GM23248 (cell line): Measurements from ENCODE around the gene MTRR. TPM values are rescaled to one million over a fixed set of nuclear protein-coding genes. Genes with fewer than 3 reads are reported as not detected.
A peak's percentile ranks its signal among the peaks of the same experiment; 100 is the strongest.

ENCODE experiments used
- DNase-seq: peaks from one replicate; pipeline ENCODE4 v3.0.0-alpha.2; 2015
- H2AFZ ChIP-seq: fragments of 200-600 bp; sonication (generic); 2 replicates; pipeline ENCODE4 v1.6.1; 2016; ENCODE audit warnings: antibody characterized with exemption
- H3F3A ChIP-seq: fragments of 200-600 bp; sonication (generic); 2 replicates; pipeline ENCODE4 v1.6.1; 2016; ENCODE audit warnings: mild to moderate bottlenecking, antibody characterized with exemption, mixed run types; ENCODE audit not compliant: insufficient read depth
- H3K27ac ChIP-seq: fragments of 200-600 bp; sonication (generic); 2 replicates; pipeline ENCODE4 v1.5.1; 2016; ENCODE audit warnings: mild to moderate bottlenecking
- H3K27me3 ChIP-seq: fragments of 200-600 bp; sonication (generic); replicated peaks from 2 replicates; pipeline ENCODE4 v1.6.1; 2016; ENCODE audit warnings: mild to moderate bottlenecking; ENCODE audit not compliant: insufficient read depth
- H3K36me3 ChIP-seq: fragments of 200-600 bp; sonication (generic); 2 replicates; pipeline ENCODE4 v1.6.1; 2016; ENCODE audit warnings: low read depth, mild to moderate bottlenecking
- H3K4me1 ChIP-seq: fragments of 200-600 bp; sonication (generic); 2 replicates; pipeline ENCODE4 v1.6.1; 2016; ENCODE audit warnings: mild to moderate bottlenecking; ENCODE audit not compliant: insufficient read depth
- H3K4me2 ChIP-seq: fragments of 200-600 bp; sonication (generic); one replicate; pipeline ENCODE4 v1.6.1; 2016; ENCODE audit warnings: mild to moderate bottlenecking; ENCODE audit not compliant: unreplicated experiment
- H3K4me3 ChIP-seq: fragments of 200-600 bp; sonication (generic); 2 replicates; pipeline ENCODE4 v1.5.1; 2016; ENCODE audit warnings: mild to moderate bottlenecking
- H3K79me2 ChIP-seq: fragments of 200-600 bp; sonication (generic); 2 replicates; pipeline ENCODE4 v1.6.1; 2016; ENCODE audit warnings: mild to moderate bottlenecking; ENCODE audit not compliant: insufficient read depth
- H3K9ac ChIP-seq: fragments of 200-600 bp; sonication (generic); 2 replicates; pipeline ENCODE4 v1.6.1; 2016; ENCODE audit warnings: mild to moderate bottlenecking
- H3K9me2 ChIP-seq: fragments of 200-600 bp; sonication (generic); 2 replicates; pipeline ENCODE4 v1.6.1; 2016; ENCODE audit warnings: mixed run types, mild to moderate bottlenecking, moderate library complexity; ENCODE audit not compliant: insufficient read depth
- H3K9me3 ChIP-seq: fragments of 200-600 bp; sonication (generic); one replicate; pipeline ENCODE4 v1.6.1; 2017; ENCODE audit warnings: low read depth
- H4K20me1 ChIP-seq: fragments of 200-600 bp; sonication (generic); 2 replicates; pipeline ENCODE4 v1.6.0; 2016; ENCODE audit not compliant: insufficient read depth
- EZH2 ChIP-seq: fragments of 200-600 bp; sonication (generic); IDR thresholded peaks from 2 replicates; pipeline ENCODE4 v1.6.1; 2018; ENCODE audit warnings: antibody characterized with exemption, mild to moderate bottlenecking; ENCODE audit not compliant: insufficient read depth, poor library complexity, severe bottlenecking
- EZH2phosphoT487 ChIP-seq: fragments of 200-600 bp; sonication (generic); IDR thresholded peaks from 2 replicates; pipeline ENCODE4 v1.6.1; 2018; ENCODE audit warnings: antibody characterized with exemption, moderate library complexity, mild to moderate bottlenecking, low read depth; ENCODE audit not compliant: insufficient read depth
- WGBS, 2 experiments: methylation state at CpG; one replicate each; pipeline ENCODE4 v1.1.6; 2015 to 2017; ENCODE audit warnings: low lambda C conversion rate in 2 of 2, low coverage in 1 of 2; ENCODE audit errors: missing lambda C conversion rate in 2 of 2; 5-methylcytosine and 5-hydroxymethylcytosine counted together
- in situ Hi-C: fragments of 300-500 bp; cut with MboI; formaldehyde crosslinking; loops from 2 replicates; pipeline ENCODE4 v1.15.0; 2020
- polyA plus RNA-seq: library from polyadenylated mRNA; unstranded; fragments of >200 nt; fragmentation: Nextera tagmentation; extraction: Ambion mirVana; gene quantifications from 2 replicates; pipeline ENCODE4 v1.2.1, GENCODE V29; 2016
- total RNA-seq: library from RNA; depleted of rRNA; stranded (reverse); fragments of >200 nt; shearing (Covaris generic); gene quantifications from 2 replicates; pipeline ENCODE4 v1.2.3, GENCODE V29; 2014

Gene MTRR
- total and polyA plus RNA-seq, 2 experiments from 2014 or later: 27.6 to 29.3 TPM

- Histone ChIP-seq H4K20me1 (0 out of 2 replicates have a peak, but pooled peaks cover 4% of the 10 kb centered on the region), H3K4me2 (peak overlapping the region; percentile 55), H3K36me3 (peaks cover 20% of the 10 kb centered on the region), H3K79me2 (peaks cover 63% of the 10 kb centered on the region), H3K9ac (no peak overlapping the region), H3K27me3 (no peaks in the 10 kb centered on the region), H3K4me3 (no peak overlapping the region), H3K27ac (peak overlapping the region; percentile 69), H3K4me1 (peaks cover 28% of the 10 kb centered on the region), H3K9me3 (no peaks in the 10 kb centered on the region), H2AFZ (no peak overlapping the region), H3K9me2 (no peaks in the 10 kb centered on the region), H3F3A (peaks cover 35% of the 10 kb centered on the region)
- in situ Hi-C loops: no loop called here
- TF ChIP-seq EZH2 (no peak), EZH2phosphoT487 (no peak)
- DNase-seq: peak; percentile 85
Observed at GRCh38 chr5:7878381-7878873, 9.5 kb downstream of the MTRR start.

DNA sequence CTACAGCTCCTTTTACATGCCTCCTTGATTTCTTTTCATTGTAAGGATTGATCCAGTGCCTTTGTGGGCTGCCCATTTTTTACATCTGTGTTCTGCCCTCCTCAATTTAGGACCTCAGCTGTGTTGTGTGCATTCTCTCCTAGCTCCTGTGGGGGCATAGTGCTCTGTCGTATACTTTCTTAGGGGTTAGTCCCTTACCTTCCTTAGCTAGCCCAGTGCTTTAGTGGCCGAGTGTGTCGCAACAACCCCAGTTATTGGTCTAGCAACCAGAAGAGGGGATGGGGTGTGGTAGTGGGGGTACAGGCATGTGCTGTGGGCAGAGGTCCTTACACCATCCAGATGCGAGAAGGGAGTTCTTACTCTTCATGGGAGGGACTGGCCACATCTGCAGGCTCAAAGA is 12.1 kb downstream of the MTRR start:
- no peak for DNase-seq
- H3K9ac ChIP-seq: no peak overlapping the region
- in situ Hi-C loops: no loop called here
- no peak overlapping the region for H2AFZ ChIP-seq
- no peak overlapping the region for H3K27ac ChIP-seq
- peaks cover 30% of the 10 kb centered on the region for H3F3A ChIP-seq
- peaks cover 38% of the 10 kb centered on the region for H3K79me2 ChIP-seq
- H4K20me1 ChIP-seq: no peaks in the 10 kb centered on the region
- no peak overlapping the region for H3K4me2 ChIP-seq
- H3K27me3 ChIP-seq: no peaks in the 10 kb centered on the region
- WGBS, 2 experiments: 88 to 95% methylated on average over 4 of the region's 4 CpGs
- H3K4me1 ChIP-seq: peaks cover 28% of the 10 kb centered on the region
- H3K9me2 ChIP-seq: no peaks in the 10 kb centered on the region
- peaks cover 28% of the 10 kb centered on the region for H3K36me3 ChIP-seq
- no peak overlapping the region for H3K4me3 ChIP-seq
- TF ChIP-seq EZH2phosphoT487 (no peak), EZH2 (no peak)
- no peaks in the 10 kb centered on the region for H3K9me3 ChIP-seq

DNA sequence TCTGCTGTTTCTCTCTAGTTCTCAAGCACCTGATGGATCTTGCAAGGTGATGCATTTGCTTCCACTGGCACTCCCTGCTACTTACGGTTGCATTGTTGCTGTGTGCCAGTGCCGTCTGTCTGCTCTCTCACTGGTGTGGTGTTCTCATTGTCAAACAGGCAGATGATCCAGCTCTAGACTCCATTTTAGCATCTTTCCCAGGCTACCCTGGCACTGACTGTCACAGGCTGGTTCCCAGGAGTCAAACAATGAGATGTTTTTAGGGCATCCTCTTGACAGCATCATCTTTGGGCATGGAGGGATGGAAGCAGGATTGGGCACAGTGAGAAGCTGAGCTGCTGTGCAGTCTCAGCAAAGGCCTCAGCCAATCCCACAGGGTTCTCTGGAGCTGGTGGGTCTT is 12.9 kb downstream of the MTRR start:
- Histone ChIP-seq H3K27me3 (no peaks in the 10 kb centered on the region), H3K79me2 (peaks cover 32% of the 10 kb centered on the region), H3K9me3 (no peaks in the 10 kb centered on the region), H3K27ac (no peak overlapping the region), H3F3A (peaks cover 28% of the 10 kb centered on the region), H3K9me2 (no peaks in the 10 kb centered on the region), H3K4me1 (peaks cover 22% of the 10 kb centered on the region), H3K36me3 (peaks cover 31% of the 10 kb centered on the region), H4K20me1 (no peaks in the 10 kb centered on the region), H2AFZ (no peak overlapping the region), H3K9ac (no peak overlapping the region), H3K4me2 (no peak overlapping the region), H3K4me3 (no peak overlapping the region)
- WGBS, 2 experiments: 89 to 92% methylated on average over 2 of the region's 2 CpGs
- TF ChIP-seq EZH2phosphoT487 (no peak), EZH2 (no peak)
- no peak for DNase-seq
- in situ Hi-C loops: no loop called here

GRCh38 chr5:7882926-7883325 is 14.0 kb downstream of the MTRR start:
- no peak overlapping the region for H3K4me2 ChIP-seq
- in situ Hi-C loops: no loop called here
- no peak overlapping the region for H3K9ac ChIP-seq
- DNase-seq: no peak
- H3K27ac ChIP-seq: no peak overlapping the region
- TF ChIP-seq EZH2phosphoT487 (no peak), EZH2 (no peak)
- no peaks in the 10 kb centered on the region for H3K9me2 ChIP-seq
- H3K79me2 ChIP-seq: peaks cover 29% of the 10 kb centered on the region
- H2AFZ ChIP-seq: no peak overlapping the region
- H3K27me3 ChIP-seq: no peaks in the 10 kb centered on the region
- peaks cover 20% of the 10 kb centered on the region for H3F3A ChIP-seq
- H3K9me3 ChIP-seq: no peaks in the 10 kb centered on the region
- peaks cover 28% of the 10 kb centered on the region for H3K36me3 ChIP-seq
- no peaks in the 10 kb centered on the region for H4K20me1 ChIP-seq
- no peak overlapping the region for H3K4me3 ChIP-seq
- peaks cover 11% of the 10 kb centered on the region for H3K4me1 ChIP-seq
- 73% methylated on average over 4 of the region's 4 CpGs for WGBS, 2 experiments
